OCI-LY7 (cell line): ENCODE results near the gene ERICH6.

Experiments
- CTCF ChIP-seq: fragments of 200-600 bp; sonication (generic); conservative IDR thresholded peaks from 2 replicates; pipeline ENCODE4 v1.5.1; 2014; ENCODE audit warnings: mild to moderate bottlenecking, antibody characterized with exemption, low read length, moderate library complexity, mixed read lengths
- EZH2phosphoT487 ChIP-seq: fragments of 200-600 bp; sonication (generic); IDR thresholded peaks from 2 replicates; pipeline ENCODE4 v1.6.1; 2018; ENCODE audit warnings: low read depth, borderline replicate concordance, mild to moderate bottlenecking, mixed run types, antibody characterized with exemption, low read length, moderate library complexity, mixed read lengths

- TF ChIP-seq CTCF: no peak
- no peak for TF ChIP-seq EZH2phosphoT487
Observed at GRCh38 chr3:150636258-150636657, 67.5 kb downstream of the ERICH6 start.
